GM21737 (cell line): ENCODE data around the gene CPT1A.

ENCODE experiments used
- ATAC-seq: cut with Tn5 transposase; IDR thresholded peaks from one replicate; pipeline ENCODE4 v1.9.1; 2021; ENCODE audit warnings: mild to moderate bottlenecking, moderate library complexity; ENCODE audit not compliant: unreplicated experiment

The CPT1A gene

GRCh38 chr11:68804786-68805185, 36.9 kb downstream of the CPT1A start:
- no peak for ATAC-seq

GRCh38 chr11:68803766-68804165, 38.0 kb downstream of the CPT1A start:
- ATAC-seq = no peak

GRCh38 chr11:68798221-68798813, 43.4 kb downstream of the CPT1A start:
- ATAC-seq = no peak

- ATAC-seq = no peak
Observed at GRCh38 chr11:68796801-68797200, 44.9 kb downstream of the CPT1A start.

- no peak for ATAC-seq
Observed at GRCh38 chr11:68792400-68792966, 49.2 kb downstream of the CPT1A start.

GRCh38 chr11:68784653-68785052, 57.1 kb downstream of the CPT1A start:
- ATAC-seq = no peak

GRCh38 chr11:68783216-68783821, 58.4 kb downstream of the CPT1A start:
- ATAC-seq = no peak

GRCh38 chr11:68782711-68783110, 59.0 kb downstream of the CPT1A start:
- ATAC-seq = no peak

- no peak for ATAC-seq
Observed at GRCh38 chr11:68780829-68781228, 60.9 kb downstream of the CPT1A start.

GRCh38 chr11:68778205-68778604, 63.5 kb downstream of the CPT1A start:
- ATAC-seq = no peak

- ATAC-seq = no peak
Observed at GRCh38 chr11:68776442-68777235, 65.1 kb downstream of the CPT1A start.

GRCh38 chr11:68775951-68776388, 65.7 kb downstream of the CPT1A start:
- no peak for ATAC-seq

- no peak for ATAC-seq
Observed at GRCh38 chr11:68774194-68774585, 67.5 kb downstream of the CPT1A start.

- ATAC-seq = no peak
Observed at GRCh38 chr11:68773521-68774193, 68.1 kb downstream of the CPT1A start.

GRCh38 chr11:68772936-68773335, 68.8 kb downstream of the CPT1A start:
- ATAC-seq = no peak

GRCh38 chr11:68770781-68771180, 70.9 kb downstream of the CPT1A start:
- ATAC-seq = no peak

GRCh38 chr11:68767672-68768071, 74.0 kb downstream of the CPT1A start:
- no peak for ATAC-seq

- ATAC-seq = no peak
Observed at GRCh38 chr11:68766786-68767185, 74.9 kb downstream of the CPT1A start.

GRCh38 chr11:68764746-68765145, 77.0 kb downstream of the CPT1A start:
- no peak for ATAC-seq

- ATAC-seq = no peak
Observed at GRCh38 chr11:68763926-68764657, 77.6 kb downstream of the CPT1A start.
